DOHH2 (cell line): ENCODE data around the gene BLACAT1.
"Not testable (repeated sequence)": the region's sequence is repeated elsewhere in the genome, so short reads cannot be mapped to it uniquely, and the experiment has no call there.

Experiments
- H3F3A ChIP-seq: fragments of 200-600 bp; sonication (generic), shearing (Covaris generic); 2 replicates; pipeline ENCODE4 v1.6.0; 2016; ENCODE audit warnings: antibody characterized with exemption, mild to moderate bottlenecking; ENCODE audit not compliant: control insufficient read depth, insufficient read depth
- H3K27ac ChIP-seq: fragments of 200-600 bp; sonication (generic); 2 replicates; pipeline ENCODE4 v1.5.1; 2014; ENCODE audit warnings: low read depth, mild to moderate bottlenecking, low read length, moderate library complexity
- H3K27me3 ChIP-seq: fragments of 200-600 bp; sonication (generic); 2 replicates; pipeline ENCODE4 v1.6.1; 2014; ENCODE audit warnings: mild to moderate bottlenecking, low read length, mixed read lengths; ENCODE audit not compliant: control insufficient read depth
- H3K36me3 ChIP-seq: fragments of 200-600 bp; sonication (generic); 2 replicates; pipeline ENCODE4 v1.6.1; 2014; ENCODE audit warnings: mild to moderate bottlenecking, low read length, moderate library complexity, mixed read lengths; ENCODE audit not compliant: control insufficient read depth
- H3K4me1 ChIP-seq: fragments of 200-600 bp; sonication (generic); 2 replicates; pipeline ENCODE4 v1.6.1; 2014; ENCODE audit warnings: mild to moderate bottlenecking, low read length, mixed read lengths; ENCODE audit not compliant: control insufficient read depth
- H3K4me2 ChIP-seq: fragments of 200-600 bp; sonication (generic); 2 replicates; pipeline ENCODE4 v1.6.0; 2014; ENCODE audit warnings: mild to moderate bottlenecking, low read length, moderate library complexity
- H3K4me3 ChIP-seq: fragments of 200-600 bp; sonication (generic); 2 replicates; pipeline ENCODE4 v1.5.1; 2014; ENCODE audit warnings: mild to moderate bottlenecking, low read length, mixed read lengths
- H3K79me2 ChIP-seq: fragments of 200-600 bp; sonication (generic); 2 replicates; pipeline ENCODE4 v1.6.1; 2014; ENCODE audit warnings: mild to moderate bottlenecking, low read length, mixed read lengths; ENCODE audit not compliant: control insufficient read depth
- H3K9me2 ChIP-seq: fragments of 200-600 bp; sonication (generic); replicated peaks from 2 replicates; pipeline ENCODE4 v1.6.1; 2014; ENCODE audit warnings: mild to moderate bottlenecking, low read length, mixed read lengths; ENCODE audit not compliant: control insufficient read depth
- H3K9me3 ChIP-seq: fragments of 200-600 bp; sonication (generic); 2 replicates; pipeline ENCODE4 v1.6.1; 2014; ENCODE audit warnings: antibody characterized with exemption, low read length, mixed read lengths; ENCODE audit not compliant: control insufficient read depth, insufficient read depth
- H4K20me1 ChIP-seq: fragments of 200-600 bp; sonication (generic); 2 replicates; pipeline ENCODE4 v1.6.0; 2014; ENCODE audit warnings: low read depth, mild to moderate bottlenecking, antibody characterized with exemption, low read length, moderate library complexity; ENCODE audit not compliant: control insufficient read depth, insufficient read depth
- EZH2phosphoT487 ChIP-seq: fragments of 200-600 bp; sonication (generic); IDR thresholded peaks from 2 replicates; pipeline ENCODE4 v1.6.1; 2017; ENCODE audit warnings: borderline replicate concordance, mild to moderate bottlenecking, antibody characterized with exemption, low read length, moderate library complexity, mixed read lengths
- TF ChIP-seq, protein P1 (sequence below): fragments of 200-600 bp; sonication (generic); IDR thresholded peaks from one replicate; pipeline ENCODE4 v1.5.1; 2014; ENCODE audit warnings: antibody characterized with exemption, mild to moderate bottlenecking, low read depth, low read length; ENCODE audit not compliant: poor library complexity, severe bottlenecking

The BLACAT1 gene

DNA sequence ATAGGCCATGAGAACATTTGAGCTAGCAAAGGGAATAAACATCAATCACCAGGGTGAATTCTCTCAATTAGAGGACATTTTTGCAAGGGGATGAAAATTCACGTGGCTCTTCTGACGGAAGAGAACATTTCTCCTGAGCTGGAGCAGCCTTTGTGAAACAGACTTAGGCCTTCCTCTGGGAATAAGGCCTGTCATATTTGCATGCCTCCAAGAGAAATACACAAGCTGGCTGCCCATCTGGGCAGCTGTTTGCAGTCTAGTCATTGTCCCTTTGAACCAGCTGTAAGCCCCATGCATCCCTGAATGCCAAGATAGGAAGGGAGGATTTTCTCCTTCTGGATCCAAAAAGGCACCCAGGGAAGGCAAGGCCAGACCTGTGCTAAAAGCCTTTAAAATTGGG lies 39.5 kb downstream of the BLACAT1 start:
- 0 out of 2 replicates have a peak, but pooled peaks cover 3% of the 10 kb centered on the region for H3F3A ChIP-seq
- TF ChIP-seq, protein P1, sequence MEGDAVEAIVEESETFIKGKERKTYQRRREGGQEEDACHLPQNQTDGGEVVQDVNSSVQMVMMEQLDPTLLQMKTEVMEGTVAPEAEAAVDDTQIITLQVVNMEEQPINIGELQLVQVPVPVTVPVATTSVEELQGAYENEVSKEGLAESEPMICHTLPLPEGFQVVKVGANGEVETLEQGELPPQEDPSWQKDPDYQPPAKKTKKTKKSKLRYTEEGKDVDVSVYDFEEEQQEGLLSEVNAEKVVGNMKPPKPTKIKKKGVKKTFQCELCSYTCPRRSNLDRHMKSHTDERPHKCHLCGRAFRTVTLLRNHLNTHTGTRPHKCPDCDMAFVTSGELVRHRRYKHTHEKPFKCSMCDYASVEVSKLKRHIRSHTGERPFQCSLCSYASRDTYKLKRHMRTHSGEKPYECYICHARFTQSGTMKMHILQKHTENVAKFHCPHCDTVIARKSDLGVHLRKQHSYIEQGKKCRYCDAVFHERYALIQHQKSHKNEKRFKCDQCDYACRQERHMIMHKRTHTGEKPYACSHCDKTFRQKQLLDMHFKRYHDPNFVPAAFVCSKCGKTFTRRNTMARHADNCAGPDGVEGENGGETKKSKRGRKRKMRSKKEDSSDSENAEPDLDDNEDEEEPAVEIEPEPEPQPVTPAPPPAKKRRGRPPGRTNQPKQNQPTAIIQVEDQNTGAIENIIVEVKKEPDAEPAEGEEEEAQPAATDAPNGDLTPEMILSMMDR, result no peak
- no peak for TF ChIP-seq EZH2phosphoT487
- H3K9me2 ChIP-seq, result no peaks in the 10 kb centered on the region
- no peaks in the 10 kb centered on the region for H3K36me3 ChIP-seq
- no peaks in the 10 kb centered on the region for H3K79me2 ChIP-seq
- no peak overlapping the region for H3K4me3 ChIP-seq
- H3K4me1 ChIP-seq, result peaks cover 7% of the 10 kb centered on the region; the same call in 1 of the 2 replicates
- H4K20me1 ChIP-seq, result no peaks in the 10 kb centered on the region
- H3K9me3 ChIP-seq, result no peaks in the 10 kb centered on the region
- no peaks in the 10 kb centered on the region; the same call in 1 of the 2 replicates for H3K27me3 ChIP-seq
- no peak overlapping the region for H3K27ac ChIP-seq
- no peak overlapping the region for H3K4me2 ChIP-seq

DNA sequence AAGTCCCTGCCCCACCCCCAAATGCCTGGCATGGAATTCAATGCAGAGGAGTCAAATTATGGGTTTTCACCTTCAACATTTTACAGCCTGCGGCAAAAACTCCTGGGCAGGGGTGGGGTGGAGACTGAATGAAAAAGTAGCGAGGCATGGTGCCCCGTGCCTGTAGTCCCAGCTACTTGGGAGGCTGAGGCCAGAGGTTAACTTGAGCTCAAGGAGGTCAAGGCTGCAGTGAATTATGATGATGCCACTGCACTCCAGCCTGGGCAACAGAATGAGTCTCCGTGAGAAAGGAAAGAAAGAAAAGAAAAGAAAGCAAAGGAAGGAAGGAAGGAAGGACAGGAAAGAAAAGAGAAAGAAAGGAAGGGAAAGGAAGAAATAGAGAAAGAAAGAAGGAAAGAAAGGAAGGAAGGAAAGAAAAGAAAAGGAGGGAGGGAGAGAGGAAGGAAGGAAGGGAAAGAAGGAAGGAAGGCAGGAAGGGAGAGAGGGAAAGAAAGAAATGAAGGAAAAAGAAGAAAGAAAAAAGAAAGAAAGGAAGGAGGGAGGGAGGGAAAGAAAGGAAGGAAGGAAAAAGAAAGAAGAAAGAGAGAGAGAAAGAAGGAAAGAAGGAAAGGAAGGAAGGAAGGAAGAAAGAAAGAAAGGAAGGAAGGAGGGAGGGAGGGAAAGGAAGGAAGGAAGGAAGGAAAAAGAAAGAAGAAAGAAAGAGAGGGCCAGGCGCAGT lies 45.1 kb downstream of the BLACAT1 start:
- Histone ChIP-seq H3K79me2 (no peaks in the 10 kb centered on the region), H3K4me2 (no peak overlapping the region), H4K20me1 (no peaks in the 10 kb centered on the region), H3K4me3 (no peak overlapping the region), H3K9me3 (no peaks in the 10 kb centered on the region), H3K27me3 (0 out of 2 replicates have a peak, but pooled peaks cover 2% of the 10 kb centered on the region), H3F3A (0 out of 2 replicates have a peak, but pooled peaks cover 3% of the 10 kb centered on the region), H3K27ac (no peak overlapping the region), H3K9me2 (no peaks in the 10 kb centered on the region), H3K4me1 (peaks cover 7% of the 10 kb centered on the region; the same call in 1 of the 2 replicates), H3K36me3 (no peaks in the 10 kb centered on the region)
- TF ChIP-seq, protein P1, result no peak
- no peak for TF ChIP-seq EZH2phosphoT487

DNA sequence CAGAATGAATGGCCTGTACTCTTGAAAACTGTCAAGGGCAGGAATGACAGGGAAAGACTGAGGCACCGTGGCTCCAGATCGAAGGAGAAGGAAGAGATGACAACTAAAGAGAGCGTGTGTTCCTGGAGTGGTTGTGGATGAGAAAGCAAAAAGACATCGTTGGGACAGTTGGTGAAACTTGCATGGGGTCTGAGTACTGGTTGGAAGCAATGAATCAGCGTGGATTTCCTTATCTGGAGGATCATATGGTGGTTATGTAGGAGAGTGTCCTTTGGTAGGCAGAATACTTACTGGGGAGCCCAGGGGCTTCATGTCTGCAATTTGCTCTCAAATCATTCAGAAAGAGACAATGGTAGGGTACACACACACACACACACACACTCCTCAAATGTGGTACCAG lies 47.9 kb downstream of the BLACAT1 start:
- TF ChIP-seq, protein P1, result no peak
- TF ChIP-seq EZH2phosphoT487, result no peak
- H3K27ac ChIP-seq, result no peak overlapping the region
- H3K27me3 ChIP-seq, result 0 out of 2 replicates have a peak, but pooled peaks cover 2% of the 10 kb centered on the region
- no peaks in the 10 kb centered on the region for H3K9me2 ChIP-seq
- no peaks in the 10 kb centered on the region for H4K20me1 ChIP-seq
- H3K4me1 ChIP-seq, result peaks cover 4% of the 10 kb centered on the region; the same call in 1 of the 2 replicates
- no peaks in the 10 kb centered on the region for H3K79me2 ChIP-seq
- no peaks in the 10 kb centered on the region for H3K9me3 ChIP-seq
- no peak overlapping the region for H3K4me3 ChIP-seq
- H3F3A ChIP-seq, result 0 out of 2 replicates have a peak, but pooled peaks cover 3% of the 10 kb centered on the region
- H3K36me3 ChIP-seq, result no peaks in the 10 kb centered on the region
- no peak overlapping the region for H3K4me2 ChIP-seq

DNA sequence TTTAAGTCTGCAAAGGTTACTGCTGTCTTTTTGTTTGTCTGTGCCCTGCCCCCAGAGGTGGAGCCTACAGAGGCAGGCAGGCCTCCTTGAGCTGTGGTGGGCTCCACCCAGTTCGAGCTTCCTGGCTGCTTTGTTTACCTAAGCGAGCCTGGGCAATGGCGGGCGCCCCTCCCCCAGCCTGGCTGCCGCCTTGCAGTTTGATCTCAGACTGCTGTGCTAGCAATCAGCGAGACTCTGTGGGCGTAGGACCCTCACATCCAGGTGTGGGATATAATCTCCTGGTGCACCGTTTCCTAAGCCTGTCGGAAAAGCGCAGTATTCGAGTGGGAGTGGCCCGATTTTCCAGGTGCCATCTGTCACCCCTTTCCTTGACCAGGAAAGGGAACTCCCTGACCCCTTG lies 49.6 kb downstream of the BLACAT1 start:
- H4K20me1 ChIP-seq, H3K36me3 ChIP-seq, H3K9me3 ChIP-seq, H3K4me3 ChIP-seq, H3K9me2 ChIP-seq, H3F3A ChIP-seq, H3K79me2 ChIP-seq, H3K27ac ChIP-seq, H3K4me1 ChIP-seq, H3K27me3 ChIP-seq: not testable (repeated sequence)
- peak overlapping the region; percentile 24; the same call in 1 of the 2 replicates for H3K4me2 ChIP-seq
